IPS DF 6.9 (cell line): ENCODE measurements around the gene ASB7.

Experiments
- DNase-seq: peaks from one replicate; pipeline ENCODE4 v3.0.0-alpha.2; 2013; ENCODE audit warnings: low read depth, low spot score
- H3K27ac ChIP-seq: one replicate; pipeline ENCODE4 v1.5.1; 2013; ENCODE audit warnings: low read length, control low read depth
- H3K27me3 ChIP-seq: 2 replicates; pipeline ENCODE4 v1.6.1; 2013; ENCODE audit warnings: mild to moderate bottlenecking, low read length; ENCODE audit not compliant: control insufficient read depth, insufficient read depth
- H3K36me3 ChIP-seq: 2 replicates; pipeline ENCODE4 v1.6.1; 2013; ENCODE audit warnings: low read length; ENCODE audit not compliant: control insufficient read depth, insufficient read depth
- H3K4me1 ChIP-seq: 2 replicates; pipeline ENCODE4 v1.6.1; 2013; ENCODE audit warnings: low read length; ENCODE audit not compliant: control insufficient read depth, insufficient read depth
- H3K4me3 ChIP-seq: 2 replicates; pipeline ENCODE4 v1.5.1; 2013; ENCODE audit warnings: mild to moderate bottlenecking, low read length
- H3K9me3 ChIP-seq: 2 replicates; pipeline ENCODE4 v1.6.1; 2013; ENCODE audit warnings: low read length, inconsistent platforms; ENCODE audit not compliant: control insufficient read depth, insufficient read depth
- WGBS: extraction: QIAGEN DNeasy Blood & Tissue Kit; methylation state at CpG from one replicate; pipeline ENCODE4 v1.1.7; 2013; ENCODE audit warnings: mixed read lengths, missing lambda C conversion rate; ENCODE audit not compliant: insufficient read length, insufficient coverage; 5-methylcytosine and 5-hydroxymethylcytosine counted together

Gene ASB7

DNA sequence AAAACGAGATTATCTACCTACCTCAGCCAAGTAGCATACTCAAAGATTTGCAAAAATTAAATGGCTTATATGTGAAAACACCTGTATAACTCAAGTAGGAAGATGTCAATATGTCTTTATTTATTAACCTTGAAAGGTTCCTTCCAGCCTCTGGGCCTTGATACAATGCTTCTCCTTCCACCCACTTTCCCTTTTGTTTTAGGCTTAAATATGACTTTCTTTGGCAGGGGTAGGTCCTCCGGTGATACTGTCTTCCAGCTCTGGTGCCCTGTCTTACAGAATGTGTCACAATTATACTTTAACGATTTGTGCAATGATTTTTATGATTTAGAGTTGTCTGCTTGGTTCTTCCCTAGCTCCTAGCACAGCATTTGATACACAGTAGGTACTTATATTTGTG lies 4.5 kb upstream of the ASB7 start:
- no peak for DNase-seq
- no peaks in the 10 kb centered on the region for H3K36me3 ChIP-seq
- H3K4me3 ChIP-seq: no peak overlapping the region
- H3K9me3 ChIP-seq: no peaks in the 10 kb centered on the region
- H3K4me1 ChIP-seq: no peaks in the 10 kb centered on the region; the same call in 1 of the 2 replicates
- H3K27ac ChIP-seq: no peak overlapping the region
- H3K27me3 ChIP-seq: no peaks in the 10 kb centered on the region
- WGBS: no CpG with 5 or more reads among the region's 3 CpGs

DNA sequence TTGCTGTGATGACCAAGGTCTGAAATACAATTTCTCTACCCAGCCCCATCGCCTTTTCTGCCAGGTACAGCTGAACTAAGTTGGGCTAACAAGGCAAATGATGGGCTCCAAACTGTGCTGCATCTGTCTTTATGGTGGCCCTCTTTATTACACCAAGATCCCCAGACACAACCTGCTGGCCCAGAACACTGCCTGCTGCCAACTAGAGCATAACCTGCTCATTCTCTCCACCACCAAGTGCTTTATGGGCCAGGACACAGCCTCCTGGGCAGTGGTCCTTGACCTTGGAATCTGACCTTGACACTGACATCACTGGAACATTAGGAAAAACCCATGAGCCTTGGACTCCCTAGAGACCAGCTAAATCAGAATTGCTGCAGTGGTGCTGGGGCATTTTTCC lies 3.7 kb upstream of the ASB7 start:
- no peak overlapping the region for H3K27ac ChIP-seq
- no peaks in the 10 kb centered on the region for H3K36me3 ChIP-seq
- no peak overlapping the region for H3K4me3 ChIP-seq
- WGBS: no CpG with 5 or more reads among the region's 1 CpG
- H3K9me3 ChIP-seq: no peaks in the 10 kb centered on the region
- DNase-seq: no peak
- H3K4me1 ChIP-seq: no peaks in the 10 kb centered on the region; the same call in 1 of the 2 replicates
- H3K27me3 ChIP-seq: no peaks in the 10 kb centered on the region

DNA sequence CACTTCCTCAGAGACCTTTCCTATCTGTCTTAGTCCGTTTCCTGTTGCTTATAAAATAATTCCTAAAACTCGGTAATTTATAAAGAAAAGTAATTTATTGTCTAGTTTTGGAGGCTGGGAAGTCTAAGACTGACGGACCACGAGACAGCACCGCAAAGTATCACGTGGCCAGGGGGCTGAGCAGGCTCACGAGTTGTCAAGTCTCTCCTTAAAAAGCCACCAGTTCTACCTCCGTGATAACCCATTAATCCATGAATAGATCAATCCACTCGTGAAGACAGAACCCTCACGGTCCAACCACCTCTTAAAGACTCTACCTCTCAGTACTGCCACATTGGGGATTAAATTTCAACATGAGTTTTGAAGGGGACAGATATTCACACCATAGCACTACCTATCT lies 1.2 kb upstream of the ASB7 start:
- no peak for DNase-seq
- Histone ChIP-seq H3K4me1 (no peaks in the 10 kb centered on the region; the same call in 1 of the 2 replicates), H3K27me3 (no peaks in the 10 kb centered on the region), H3K36me3 (no peaks in the 10 kb centered on the region), H3K4me3 (peak overlapping the region; percentile 94; the same call in 1 of the 2 replicates), H3K27ac (no peak overlapping the region), H3K9me3 (no peaks in the 10 kb centered on the region)
- no CpG with 5 or more reads among the region's 10 CpGs for WGBS

DNA sequence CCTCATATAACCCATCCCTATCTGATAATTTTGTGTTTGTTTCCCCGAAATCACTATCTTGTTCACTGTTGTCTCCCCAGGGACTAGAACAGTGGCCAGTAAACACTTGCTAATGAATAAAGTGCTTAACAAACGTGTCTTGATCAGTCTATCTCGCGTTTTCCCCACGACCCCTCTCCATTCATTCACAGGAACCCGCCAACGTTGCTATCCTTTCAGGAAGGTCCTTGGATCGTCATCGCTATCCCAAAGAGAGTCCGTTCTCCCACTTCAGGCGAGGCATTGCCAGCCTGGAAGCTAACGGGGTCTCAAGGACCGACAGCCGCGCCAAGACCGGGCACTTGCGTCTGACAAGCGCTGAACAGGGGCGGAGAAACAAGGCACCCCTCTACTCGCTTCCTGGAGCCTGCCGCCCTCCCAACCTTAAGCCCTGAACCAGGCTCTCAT lies 749 bp upstream of the ASB7 start:
- no peaks in the 10 kb centered on the region; the same call in 1 of the 2 replicates for H3K4me1 ChIP-seq
- no peaks in the 10 kb centered on the region for H3K36me3 ChIP-seq
- DNase-seq: no peak
- H3K9me3 ChIP-seq: no peaks in the 10 kb centered on the region
- no peak overlapping the region for H3K27ac ChIP-seq
- WGBS: no CpG with 5 or more reads among the region's 21 CpGs
- H3K4me3 ChIP-seq: peak overlapping the region; percentile 94
- no peaks in the 10 kb centered on the region for H3K27me3 ChIP-seq

DNA sequence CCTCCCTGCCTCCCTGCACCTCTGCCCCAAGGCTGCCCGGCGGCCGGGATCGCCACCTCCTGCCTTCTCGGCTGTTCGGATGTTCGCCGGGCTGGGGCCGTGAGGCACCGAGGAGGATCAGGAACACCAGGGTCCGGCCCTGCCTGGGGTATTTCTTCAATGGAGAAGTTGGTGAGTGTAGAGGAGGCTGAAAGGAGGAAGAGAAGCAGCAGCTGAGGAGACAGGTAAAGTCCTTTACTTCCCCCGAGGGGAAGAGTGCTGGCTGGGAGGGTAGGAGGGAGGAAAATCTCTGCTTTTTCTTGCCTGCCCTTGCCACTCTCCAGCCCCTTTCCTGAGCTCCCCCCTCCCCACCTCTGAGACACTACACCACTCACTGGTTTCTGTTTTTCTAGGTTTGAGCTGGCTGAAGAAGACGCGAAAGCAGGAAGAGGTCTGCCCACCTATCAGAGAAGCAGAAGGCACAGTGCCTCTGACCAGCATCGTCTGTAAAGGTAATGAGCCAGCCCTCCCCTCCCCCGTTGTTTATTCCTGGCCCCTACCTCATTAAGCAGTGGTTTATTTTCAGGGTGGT lies 519 bp downstream of the ASB7 start:
- no peak for DNase-seq
- Histone ChIP-seq H3K27me3 (no peaks in the 10 kb centered on the region), H3K36me3 (no peaks in the 10 kb centered on the region), H3K9me3 (no peaks in the 10 kb centered on the region), H3K4me1 (no peaks in the 10 kb centered on the region; the same call in 1 of the 2 replicates), H3K27ac (no peak overlapping the region), H3K4me3 (peak overlapping the region; percentile 96)
- no CpG with 5 or more reads among the region's 16 CpGs for WGBS

DNA sequence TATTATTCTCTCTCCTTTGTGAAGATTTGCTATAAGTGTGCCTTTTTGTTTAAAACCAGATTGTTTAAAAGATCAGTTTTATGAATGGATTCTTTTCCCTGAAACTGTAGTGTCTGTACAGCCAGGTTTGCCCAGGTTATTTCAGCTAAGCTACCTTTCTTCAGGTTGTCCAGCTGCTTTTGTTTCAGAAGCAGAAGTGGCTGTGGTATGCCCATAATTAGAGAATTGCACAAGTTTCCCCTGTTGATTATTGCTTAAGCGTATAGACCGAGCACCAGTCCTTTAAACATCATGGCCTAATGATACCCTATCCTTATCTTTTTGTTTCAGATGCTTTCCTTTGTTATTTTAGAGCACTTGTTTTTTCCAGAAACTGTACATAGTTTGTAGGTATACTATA lies 10.2 kb downstream of the ASB7 start:
- H3K27me3 ChIP-seq: no peaks in the 10 kb centered on the region
- no peak overlapping the region for H3K27ac ChIP-seq
- H3K9me3 ChIP-seq: no peaks in the 10 kb centered on the region
- peaks cover 6% of the 10 kb centered on the region; the same call in 1 of the 2 replicates for H3K36me3 ChIP-seq
- WGBS: no CpG with 5 or more reads among the region's 2 CpGs
- no peak overlapping the region for H3K4me3 ChIP-seq
- no peaks in the 10 kb centered on the region for H3K4me1 ChIP-seq
- DNase-seq: no peak

DNA sequence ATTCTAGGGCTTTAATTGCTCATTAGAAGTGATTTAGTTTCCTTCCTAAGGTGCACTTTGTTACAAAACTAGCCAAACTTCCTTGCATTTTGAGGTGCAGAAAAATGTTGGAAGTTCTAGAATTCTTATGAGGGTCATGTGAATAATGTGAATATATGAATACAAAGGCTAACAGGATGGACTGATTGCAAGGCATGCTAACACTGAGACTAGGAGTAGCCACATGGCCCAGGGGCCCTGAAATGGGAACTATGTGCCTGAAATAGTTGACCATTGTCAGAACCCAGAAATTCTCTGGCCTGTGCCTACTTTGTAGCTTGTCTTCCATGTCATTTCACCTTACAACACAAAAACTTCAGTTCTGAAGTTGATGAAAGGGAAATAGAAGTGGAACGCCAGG lies 10.8 kb downstream of the ASB7 start:
- Histone ChIP-seq H3K4me3 (no peak overlapping the region), H3K27ac (no peak overlapping the region), H3K4me1 (no peaks in the 10 kb centered on the region), H3K36me3 (peaks cover 6% of the 10 kb centered on the region; the same call in 1 of the 2 replicates), H3K27me3 (no peaks in the 10 kb centered on the region), H3K9me3 (no peaks in the 10 kb centered on the region)
- WGBS: no CpG with 5 or more reads among the region's 1 CpG
- no peak for DNase-seq

DNA sequence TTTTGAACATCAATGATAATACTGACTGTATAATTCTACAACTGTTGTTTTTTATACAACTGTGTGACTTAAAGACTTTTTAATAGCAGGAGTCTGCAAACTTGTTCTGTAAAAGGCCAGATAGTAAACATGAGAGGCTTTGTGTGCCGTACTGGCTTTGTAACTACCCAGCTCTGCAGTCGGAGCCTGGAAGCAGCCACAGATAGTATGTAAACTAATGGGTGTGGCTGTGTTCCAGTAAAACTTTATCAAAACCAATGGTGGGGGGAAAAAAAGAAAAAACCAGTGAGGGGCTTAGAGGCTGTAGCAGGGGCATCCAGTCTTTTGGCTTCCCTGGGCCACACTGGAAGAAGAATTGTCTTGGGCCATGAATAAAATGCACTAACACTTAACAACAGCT lies 11.9 kb downstream of the ASB7 start:
- no peaks in the 10 kb centered on the region for H3K9me3 ChIP-seq
- no peaks in the 10 kb centered on the region for H3K27me3 ChIP-seq
- no peak overlapping the region for H3K27ac ChIP-seq
- H3K4me3 ChIP-seq: no peak overlapping the region
- H3K36me3 ChIP-seq: peaks cover 6% of the 10 kb centered on the region; the same call in 1 of the 2 replicates
- no peaks in the 10 kb centered on the region for H3K4me1 ChIP-seq
- no peak for DNase-seq
- WGBS: no CpG with 5 or more reads among the region's 2 CpGs

DNA sequence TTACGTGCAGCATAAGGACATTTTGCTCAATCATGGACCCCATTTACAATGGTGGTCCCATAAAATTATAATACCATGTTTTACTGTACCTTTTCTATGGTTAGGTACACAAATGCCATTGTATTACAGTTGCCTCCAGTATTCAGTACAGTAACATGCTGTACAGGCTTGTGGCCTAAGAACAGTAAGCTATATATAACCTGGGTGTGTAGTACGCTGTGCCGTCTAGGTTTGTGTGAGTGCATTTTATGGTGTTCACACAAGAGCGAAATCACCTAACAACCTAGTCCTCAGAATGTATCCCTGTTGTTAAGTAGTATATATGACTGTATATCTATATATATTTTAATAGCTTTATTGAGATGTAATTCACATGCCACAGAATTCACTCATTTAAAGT lies 12.5 kb downstream of the ASB7 start:
- Histone ChIP-seq H3K4me3 (no peak overlapping the region), H3K36me3 (peaks cover 6% of the 10 kb centered on the region; the same call in 1 of the 2 replicates), H3K9me3 (no peaks in the 10 kb centered on the region), H3K27me3 (no peaks in the 10 kb centered on the region), H3K4me1 (no peaks in the 10 kb centered on the region), H3K27ac (no peak overlapping the region)
- DNase-seq: no peak
- no CpG with 5 or more reads among the region's 4 CpGs for WGBS

DNA sequence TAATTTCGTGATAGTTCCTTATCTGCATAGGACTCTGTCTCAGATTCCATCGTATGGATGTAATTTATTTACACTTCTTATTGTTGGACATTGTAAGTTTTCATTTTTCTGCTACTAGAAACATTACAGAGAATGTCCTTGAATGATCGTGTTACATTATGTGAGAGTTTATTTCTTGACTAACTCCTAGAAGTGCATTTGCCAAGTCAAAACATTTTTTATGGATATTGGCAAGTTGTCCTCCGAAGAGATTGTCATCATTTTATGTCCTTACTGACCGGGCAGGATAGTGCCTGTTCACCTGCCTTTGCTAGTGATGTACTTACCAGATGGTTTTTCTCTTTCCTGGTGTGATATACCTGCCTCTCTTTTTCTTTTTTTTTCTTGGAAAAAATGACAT lies 13.4 kb downstream of the ASB7 start:
- peaks cover 6% of the 10 kb centered on the region; the same call in 1 of the 2 replicates for H3K36me3 ChIP-seq
- no peak for DNase-seq
- no CpG with 5 or more reads among the region's 5 CpGs for WGBS

DNA sequence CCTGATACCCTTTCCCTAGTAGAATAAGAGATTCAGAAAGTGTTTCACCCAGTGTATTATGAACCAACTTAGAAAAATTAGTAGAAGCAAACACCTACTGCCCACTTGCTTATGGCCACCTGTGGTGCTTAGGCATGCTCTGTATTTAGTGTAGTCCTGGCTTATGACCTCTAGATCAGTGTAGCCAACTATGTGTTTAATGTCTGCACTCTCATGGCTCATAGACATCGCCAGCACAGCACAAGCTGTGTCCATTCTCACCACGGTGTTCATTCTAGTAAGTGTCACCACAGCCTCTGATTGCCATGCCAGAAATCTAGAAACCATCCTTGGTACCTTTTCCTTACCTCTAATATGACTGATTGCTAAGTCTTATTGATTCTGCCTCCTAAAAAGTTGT lies 14.3 kb downstream of the ASB7 start:
- Histone ChIP-seq H3K9me3 (no peaks in the 10 kb centered on the region), H3K4me3 (no peak overlapping the region), H3K36me3 (peaks cover 4% of the 10 kb centered on the region; the same call in 1 of the 2 replicates), H3K4me1 (no peaks in the 10 kb centered on the region), H3K27me3 (no peaks in the 10 kb centered on the region), H3K27ac (no peak overlapping the region)
- no peak for DNase-seq
- no CpG with 5 or more reads among the region's 2 CpGs for WGBS

More for the DNA sequence above, 13.4 kb downstream of the ASB7 start:
- Histone ChIP-seq H3K4me3 (no peak overlapping the region), H3K27ac (no peak overlapping the region), H3K9me3 (no peaks in the 10 kb centered on the region), H3K27me3 (no peaks in the 10 kb centered on the region), H3K4me1 (no peaks in the 10 kb centered on the region)
